ENCODE data around the gene DNM3.

The DNM3 gene

GRCh38 chr1:172142324-172142723 is 301.0 kb downstream of the DNM3 start:
- Histone ChIP-seq H3K4me1 (ENCODE audit: control insufficient read depth, insufficient read depth, low read depth, low read length) (peaks cover 3% of the 10 kb centered on the region), H3K4me2 (ENCODE audit: low read length, poor library complexity, severe bottlenecking) (peak overlapping the region; percentile 42), H3K18ac (ENCODE audit: low read depth in 1 of 2, low read length in 2 of 2) (no peak overlapping the region), H3K14ac (ENCODE audit: low read length in 2 of 2) (no peak overlapping the region), H2BK12ac (ENCODE audit: low read length in 2 of 2) (no peak overlapping the region), H3K9me3 (ENCODE audit: control insufficient read depth, low read length) (no peaks in the 10 kb centered on the region), H2AFZ (ENCODE audit: low read depth, low read length) (no peak overlapping the region), H4K8ac (ENCODE audit: low read length) (no peak overlapping the region), H3K9ac (ENCODE audit: low read length) (peak overlapping the region; percentile 99), H3K27me3 (ENCODE audit: control insufficient read depth in 1 of 2, insufficient read depth in 1 of 2, low read length in 2 of 2) (no peaks in the 10 kb centered on the region), H4K91ac (ENCODE audit: low read length) (no peak overlapping the region), H2AK5ac (ENCODE audit: low read length, severe bottlenecking) (no peak overlapping the region), H3K79me1 (replicated peaks; ENCODE audit: low read length, poor library complexity, severe bottlenecking) (no peaks in the 10 kb centered on the region), H3K4me3 (ENCODE audit: insufficient read depth in 1 of 2, low read depth in 1 of 2, low read length in 2 of 2) (peak overlapping the region in 1 of 2 experiments; percentile 93), H2BK15ac (ENCODE audit: low read depth, poor library complexity, severe bottlenecking) (no peak overlapping the region), H2BK120ac (ENCODE audit: low read depth, low read length) (no peak overlapping the region), H3K36me3 (ENCODE audit: control insufficient read depth in 1 of 2, insufficient read depth in 2 of 2, low read depth in 1 of 2, low read length in 2 of 2) (peaks cover 3 to 44% of the 10 kb centered on the region in 2 experiments), H3K23ac (ENCODE audit: low read length in 2 of 2) (no peak overlapping the region), H3K27ac (ENCODE audit: low read length, poor library complexity, severe bottlenecking) (peak overlapping the region; percentile 53), H3K4ac (ENCODE audit: low read depth in 1 of 2, low read length in 2 of 2) (no peak overlapping the region), H2BK5ac (ENCODE audit: low read depth, low read length, poor library complexity, severe bottlenecking) (no peak overlapping the region)
- WGBS, result 14% methylated on average over 3 of the region's 5 CpGs
- no peak for DNase-seq

DNA sequence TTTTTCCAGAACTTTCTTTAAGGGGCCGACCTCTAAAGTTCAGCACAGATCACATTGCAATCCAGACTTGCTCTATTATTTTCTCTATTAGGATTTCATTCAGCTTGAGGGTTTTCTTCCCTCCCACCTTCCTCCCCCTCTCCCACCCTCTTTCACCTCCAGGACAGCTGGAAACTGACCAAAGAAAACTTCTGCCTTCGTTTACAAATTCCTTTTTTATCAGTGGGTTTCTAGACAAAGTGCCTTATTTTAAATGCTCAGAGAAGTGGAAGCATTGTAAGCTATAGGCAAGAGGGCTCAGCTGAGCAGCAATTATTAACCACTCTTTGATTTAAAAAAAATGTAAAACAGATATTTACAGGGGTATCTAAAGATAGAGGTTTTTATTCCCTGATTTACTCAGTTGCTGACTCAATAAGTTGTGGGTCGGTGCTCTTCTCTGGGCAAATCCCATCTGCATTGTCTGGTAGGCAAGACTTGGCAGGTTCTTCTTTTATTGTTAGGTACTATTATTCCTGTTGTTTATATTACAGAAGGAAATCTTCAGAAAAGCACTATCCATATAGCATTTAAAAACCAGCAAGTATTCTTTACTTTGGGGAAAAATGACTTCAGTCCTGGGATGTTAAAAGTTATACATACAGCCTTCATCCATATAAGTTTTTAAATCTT is 302.2 kb downstream of the DNM3 start:
- Histone ChIP-seq H2BK15ac (ENCODE audit: low read depth, poor library complexity, severe bottlenecking) (no peak overlapping the region), H2AK5ac (ENCODE audit: low read length, severe bottlenecking) (no peak overlapping the region), H3K23ac (ENCODE audit: low read length in 2 of 2) (no peak overlapping the region), H2AFZ (ENCODE audit: low read depth, low read length) (no peak overlapping the region), H3K79me1 (replicated peaks; ENCODE audit: low read length, poor library complexity, severe bottlenecking) (no peaks in the 10 kb centered on the region), H4K91ac (ENCODE audit: low read length) (no peak overlapping the region), H3K18ac (ENCODE audit: low read depth in 1 of 2, low read length in 2 of 2) (peak overlapping the region; percentile 49 to 62), H3K4me3 (ENCODE audit: insufficient read depth in 1 of 2, low read depth in 1 of 2, low read length in 2 of 2) (peak overlapping the region in 1 of 2 experiments; percentile 93), H2BK120ac (ENCODE audit: low read depth, low read length) (no peak overlapping the region), H2BK12ac (ENCODE audit: low read length in 2 of 2) (no peak overlapping the region), H3K4me2 (ENCODE audit: low read length, poor library complexity, severe bottlenecking) (peak overlapping the region; percentile 43), H3K36me3 (ENCODE audit: control insufficient read depth in 1 of 2, insufficient read depth in 2 of 2, low read depth in 1 of 2, low read length in 2 of 2) (peaks cover 2 to 43% of the 10 kb centered on the region in 2 experiments), H3K9me3 (ENCODE audit: control insufficient read depth, low read length) (no peaks in the 10 kb centered on the region), H4K8ac (ENCODE audit: low read length) (no peak overlapping the region), H3K4ac (ENCODE audit: low read depth in 1 of 2, low read length in 2 of 2) (peak overlapping the region in 1 of 2 experiments; percentile 51), H3K27ac (ENCODE audit: low read length, poor library complexity, severe bottlenecking) (peak overlapping the region; percentile 93), H3K4me1 (ENCODE audit: control insufficient read depth, insufficient read depth, low read depth, low read length) (peaks cover 3% of the 10 kb centered on the region), H2BK5ac (ENCODE audit: low read depth, low read length, poor library complexity, severe bottlenecking) (peak overlapping the region; percentile 66), H3K14ac (ENCODE audit: low read length in 2 of 2) (no peak overlapping the region), H3K9ac (ENCODE audit: low read length) (peak overlapping the region; percentile 99), H3K27me3 (ENCODE audit: control insufficient read depth in 1 of 2, insufficient read depth in 1 of 2, low read length in 2 of 2) (no peaks in the 10 kb centered on the region)
- 0% methylated on average over 2 of the region's 3 CpGs for WGBS
- DNase-seq, result peak; percentile 38

- DNase-seq, result peak; percentile 99
- no peaks in the 10 kb centered on the region for H3K4me1 ChIP-seq (ENCODE audit: control insufficient read depth, insufficient read depth, low read depth, low read length)
- H4K8ac ChIP-seq (ENCODE audit: low read length), result peak overlapping the region; percentile 89
- H3K4me2 ChIP-seq (ENCODE audit: low read length, poor library complexity, severe bottlenecking), result peak overlapping the region; percentile 51
- peak overlapping the region; percentile 63 for H2AK5ac ChIP-seq (ENCODE audit: low read length, severe bottlenecking)
- H2AFZ ChIP-seq (ENCODE audit: low read depth, low read length), result no peak overlapping the region
- peak overlapping the region in 1 of 2 experiments; percentile 75 for H2BK12ac ChIP-seq (ENCODE audit: low read length in 2 of 2)
- H3K9ac ChIP-seq (ENCODE audit: low read length), result peak overlapping the region; percentile 99
- H3K4ac ChIP-seq (ENCODE audit: low read depth in 1 of 2, low read length in 2 of 2), result peak overlapping the region; percentile 69 to 99
- peak overlapping the region; percentile 36 for H4K91ac ChIP-seq (ENCODE audit: low read length)
- peak overlapping the region; percentile 88 to 97 for H3K18ac ChIP-seq (ENCODE audit: low read depth in 1 of 2, low read length in 2 of 2)
- no peak overlapping the region for H3K23ac ChIP-seq (ENCODE audit: low read length in 2 of 2)
- peak overlapping the region; percentile 90 for H2BK5ac ChIP-seq (ENCODE audit: low read depth, low read length, poor library complexity, severe bottlenecking)
- no peaks in the 10 kb centered on the region for H3K27me3 ChIP-seq (ENCODE audit: control insufficient read depth in 1 of 2, insufficient read depth in 1 of 2, low read length in 2 of 2)
- H2BK120ac ChIP-seq (ENCODE audit: low read depth, low read length), result peak overlapping the region; percentile 86
- peak overlapping the region; percentile 54 for H2BK15ac ChIP-seq (ENCODE audit: low read depth, poor library complexity, severe bottlenecking)
- no peaks in the 10 kb centered on the region for H3K9me3 ChIP-seq (ENCODE audit: control insufficient read depth, low read length)
- no peaks in the 10 kb centered on the region for H3K79me1 ChIP-seq (replicated peaks; ENCODE audit: low read length, poor library complexity, severe bottlenecking)
- peak overlapping the region; percentile 92 for H3K27ac ChIP-seq (ENCODE audit: low read length, poor library complexity, severe bottlenecking)
- under 1% methylated on average over 13 of the region's 13 CpGs for WGBS
- H3K36me3 ChIP-seq (ENCODE audit: control insufficient read depth in 1 of 2, insufficient read depth in 2 of 2, low read depth in 1 of 2, low read length in 2 of 2), result peaks cover 0 to 32% of the 10 kb centered on the region in 2 experiments
- H3K14ac ChIP-seq (ENCODE audit: low read length in 2 of 2), result peak overlapping the region in 1 of 2 experiments; percentile 87
- H3K4me3 ChIP-seq (ENCODE audit: insufficient read depth in 1 of 2, low read depth in 1 of 2, low read length in 2 of 2), result peak overlapping the region; percentile 50 to 93
Measured at GRCh38 chr1:172144445-172145061, 303.3 kb downstream of the DNM3 start.

- peak overlapping the region; percentile 99 for H3K9ac ChIP-seq (ENCODE audit: low read length)
- H3K4me1 ChIP-seq (ENCODE audit: control insufficient read depth, insufficient read depth, low read depth, low read length), result no peaks in the 10 kb centered on the region
- DNase-seq, result peak; percentile 82
- no peak overlapping the region for H2BK15ac ChIP-seq (ENCODE audit: low read depth, poor library complexity, severe bottlenecking)
- H3K14ac ChIP-seq (ENCODE audit: low read length in 2 of 2), result peak overlapping the region in 1 of 2 experiments; percentile 15
- no peak overlapping the region for H2AFZ ChIP-seq (ENCODE audit: low read depth, low read length)
- peak overlapping the region; percentile 92 for H3K27ac ChIP-seq (ENCODE audit: low read length, poor library complexity, severe bottlenecking)
- H3K18ac ChIP-seq (ENCODE audit: low read depth in 1 of 2, low read length in 2 of 2), result peak overlapping the region; percentile 11 to 49
- no peak overlapping the region for H4K91ac ChIP-seq (ENCODE audit: low read length)
- no peaks in the 10 kb centered on the region for H3K79me1 ChIP-seq (replicated peaks; ENCODE audit: low read length, poor library complexity, severe bottlenecking)
- H3K27me3 ChIP-seq (ENCODE audit: control insufficient read depth in 1 of 2, insufficient read depth in 1 of 2, low read length in 2 of 2), result no peaks in the 10 kb centered on the region
- H3K9me3 ChIP-seq (ENCODE audit: control insufficient read depth, low read length), result no peaks in the 10 kb centered on the region
- 0% methylated on average over 2 of the region's 2 CpGs for WGBS
- peak overlapping the region; percentile 22 for H2BK5ac ChIP-seq (ENCODE audit: low read depth, low read length, poor library complexity, severe bottlenecking)
- H2BK120ac ChIP-seq (ENCODE audit: low read depth, low read length), result peak overlapping the region; percentile 50
- peak overlapping the region; percentile 51 for H3K4me2 ChIP-seq (ENCODE audit: low read length, poor library complexity, severe bottlenecking)
- H3K4me3 ChIP-seq (ENCODE audit: insufficient read depth in 1 of 2, low read depth in 1 of 2, low read length in 2 of 2), result peak overlapping the region in 1 of 2 experiments; percentile 93
- peak overlapping the region; percentile 57 to 89 for H3K4ac ChIP-seq (ENCODE audit: low read depth in 1 of 2, low read length in 2 of 2)
- H3K36me3 ChIP-seq (ENCODE audit: control insufficient read depth in 1 of 2, insufficient read depth in 2 of 2, low read depth in 1 of 2, low read length in 2 of 2), result peaks cover 0 to 25% of the 10 kb centered on the region in 2 experiments
- H3K23ac ChIP-seq (ENCODE audit: low read length in 2 of 2), result no peak overlapping the region
- H2BK12ac ChIP-seq (ENCODE audit: low read length in 2 of 2), result peak overlapping the region in 1 of 2 experiments; percentile 83
- H4K8ac ChIP-seq (ENCODE audit: low read length), result no peak overlapping the region
- H2AK5ac ChIP-seq (ENCODE audit: low read length, severe bottlenecking), result no peak overlapping the region
Measured at GRCh38 chr1:172145231-172145651, 303.9 kb downstream of the DNM3 start.
